ENCODE results near the gene RALY.

- no peak for TF ChIP-seq POLR2A (IDR thresholded peaks at IDR 0.05; ENCODE audit: low read depth, low read length)
- TF ChIP-seq TAF1 (IDR thresholded peaks at IDR 0.05; ENCODE audit: low read depth, low read length): no peak
- no peak for TF ChIP-seq POU2F2 (IDR thresholded peaks at IDR 0.05; ENCODE audit: low read depth, low read length)
Measured at GRCh38 chr20:34012735-34013134, 19.0 kb downstream of the RALY start.

Measured in GM12891 (cell line).